ENCODE data around the gene LGMN.
A peak's percentile ranks its signal among the peaks of the same experiment; 100 is the strongest.
"Not testable (repeated sequence)": the region's sequence is repeated elsewhere in the genome, so short reads cannot be mapped to it uniquely, and the experiment has no call there.

Gene LGMN

GRCh38 chr14:92693998-92694795, 54.2 kb downstream of the LGMN start:
- no peak for DNase-seq

- peak; percentile 47 to 56 for DNase-seq
Observed at GRCh38 chr14:92692822-92693226, 55.6 kb downstream of the LGMN start.

GRCh38 chr14:92690171-92691011, 58.0 kb downstream of the LGMN start:
- DNase-seq: no peak

- no peak for DNase-seq
Observed at GRCh38 chr14:92688434-92689375, 59.7 kb downstream of the LGMN start.

- DNase-seq: no peak
Observed at GRCh38 chr14:92687681-92688433, 60.6 kb downstream of the LGMN start.

GRCh38 chr14:92686900-92687427, 61.5 kb downstream of the LGMN start:
- peak in 1 of 2 donors; percentile 40 for DNase-seq

- DNase-seq: no peak
Observed at GRCh38 chr14:92686411-92686899, 62.0 kb downstream of the LGMN start.

GRCh38 chr14:92685784-92686355, 62.6 kb downstream of the LGMN start:
- no peak for DNase-seq

- DNase-seq: no peak
Observed at GRCh38 chr14:92684801-92685560, 63.4 kb downstream of the LGMN start.

GRCh38 chr14:92683041-92683440, 65.4 kb downstream of the LGMN start:
- DNase-seq: no peak

GRCh38 chr14:92680781-92681650, 67.4 kb downstream of the LGMN start:
- peak; percentile 78 to 83 for DNase-seq

GRCh38 chr14:92680330-92680729, 68.1 kb downstream of the LGMN start:
- not testable (repeated sequence) for DNase-seq

- DNase-seq: no peak
Observed at GRCh38 chr14:92679246-92679645, 69.2 kb downstream of the LGMN start.

- no peak for DNase-seq
Observed at GRCh38 chr14:92678766-92679165, 69.7 kb downstream of the LGMN start.

- no peak for DNase-seq
Observed at GRCh38 chr14:92677955-92678354, 70.5 kb downstream of the LGMN start.

- peak; percentile 93 to 95 for DNase-seq
Observed at GRCh38 chr14:92677087-92677668, 71.2 kb downstream of the LGMN start.

- DNase-seq: peak in 1 of 2 donors; percentile 51
Observed at GRCh38 chr14:92676403-92677086, 71.9 kb downstream of the LGMN start.

- peak; percentile 68 to 79 for DNase-seq
Observed at GRCh38 chr14:92675976-92676375, 72.5 kb downstream of the LGMN start.

Data from inflammatory macrophage (primary cell).